IMR-90 (cell line): Measurements from ENCODE around the gene PUDP.

Experiments
- BHLHE40 ChIP-seq: fragments of 150-350 bp; IDR thresholded peaks from 2 replicates; pipeline ENCODE4 v1.6.1; 2016; ENCODE audit warnings: mild to moderate bottlenecking, low read depth, low read length
- CTCF ChIP-seq: conservative IDR thresholded peaks from 2 replicates; pipeline ENCODE4 v1.5.1; 2012; ENCODE audit warnings: mild to moderate bottlenecking, low read depth, low read length, improper control_type of control experiment
- FOS ChIP-seq: fragments of 150-350 bp; IDR thresholded peaks from 2 replicates; pipeline ENCODE4 v1.6.1; 2016; ENCODE audit warnings: low read depth, low read length
- MAZ ChIP-seq: IDR thresholded peaks from 2 replicates; pipeline ENCODE4 v1.6.1; 2012; ENCODE audit warnings: low read depth, mild to moderate bottlenecking, low read length, improper control_type of control experiment, moderate library complexity, borderline replicate concordance
- MXI1 ChIP-seq: IDR thresholded peaks from 2 replicates; pipeline ENCODE4 v1.6.1; 2012; ENCODE audit warnings: low read depth, mild to moderate bottlenecking, low read length, moderate library complexity, borderline replicate concordance
- POLR2A ChIP-seq: IDR thresholded peaks from 2 replicates; pipeline ENCODE4 v1.6.1; 2012; ENCODE audit warnings: mild to moderate bottlenecking, low read depth, low read length

- TF ChIP-seq CTCF (no peak), POLR2A (no peak), MAZ (no peak), BHLHE40 (no peak), FOS (no peak), MXI1 (no peak)
Measured at GRCh38 chrX:7092543-7092942, 55.4 kb downstream of the PUDP start.
